ENCODE measurements around the gene ADI1. TPM values are rescaled to one million over a fixed set of nuclear protein-coding genes. Genes with fewer than 3 reads are reported as not detected.

The ADI1 gene
- total and polyA plus RNA-seq, 4 donors: 56.2 to 660 (median 158) TPM

DNA sequence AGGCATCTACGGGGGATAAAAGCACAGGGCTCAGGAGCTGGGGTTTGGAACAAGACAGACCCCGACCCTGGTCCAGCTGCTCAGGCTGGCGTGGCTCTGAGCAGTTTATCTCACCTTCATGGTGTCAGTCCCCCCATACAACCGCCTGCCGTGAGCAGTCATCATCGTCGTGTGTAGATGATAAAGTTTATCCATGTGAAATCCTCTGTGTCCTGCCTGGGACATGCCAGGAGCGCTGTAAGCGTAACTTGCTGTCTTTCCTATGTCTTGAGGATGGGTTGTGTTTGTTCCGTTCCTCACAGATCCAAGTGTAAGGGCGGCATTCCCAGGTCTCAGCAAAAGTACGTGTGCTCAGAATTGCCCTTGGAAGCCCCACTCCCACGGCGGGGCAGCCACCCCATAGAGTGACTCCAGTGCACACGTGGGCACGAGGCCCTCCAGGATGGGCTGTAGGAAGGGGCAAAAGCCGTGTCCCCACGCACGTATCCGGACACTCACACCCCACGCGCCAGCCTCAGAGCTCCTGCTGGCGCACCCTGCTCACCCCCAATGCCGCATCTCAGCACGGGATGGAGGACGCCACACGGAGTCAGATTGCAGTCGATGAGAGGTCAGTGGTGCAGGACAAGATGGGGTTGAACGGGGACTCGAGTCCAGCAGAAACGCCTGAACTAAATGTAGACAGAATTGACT is 50.9 kb downstream of the ADI1 start (continued):
- TF ChIP-seq, protein P1, sequence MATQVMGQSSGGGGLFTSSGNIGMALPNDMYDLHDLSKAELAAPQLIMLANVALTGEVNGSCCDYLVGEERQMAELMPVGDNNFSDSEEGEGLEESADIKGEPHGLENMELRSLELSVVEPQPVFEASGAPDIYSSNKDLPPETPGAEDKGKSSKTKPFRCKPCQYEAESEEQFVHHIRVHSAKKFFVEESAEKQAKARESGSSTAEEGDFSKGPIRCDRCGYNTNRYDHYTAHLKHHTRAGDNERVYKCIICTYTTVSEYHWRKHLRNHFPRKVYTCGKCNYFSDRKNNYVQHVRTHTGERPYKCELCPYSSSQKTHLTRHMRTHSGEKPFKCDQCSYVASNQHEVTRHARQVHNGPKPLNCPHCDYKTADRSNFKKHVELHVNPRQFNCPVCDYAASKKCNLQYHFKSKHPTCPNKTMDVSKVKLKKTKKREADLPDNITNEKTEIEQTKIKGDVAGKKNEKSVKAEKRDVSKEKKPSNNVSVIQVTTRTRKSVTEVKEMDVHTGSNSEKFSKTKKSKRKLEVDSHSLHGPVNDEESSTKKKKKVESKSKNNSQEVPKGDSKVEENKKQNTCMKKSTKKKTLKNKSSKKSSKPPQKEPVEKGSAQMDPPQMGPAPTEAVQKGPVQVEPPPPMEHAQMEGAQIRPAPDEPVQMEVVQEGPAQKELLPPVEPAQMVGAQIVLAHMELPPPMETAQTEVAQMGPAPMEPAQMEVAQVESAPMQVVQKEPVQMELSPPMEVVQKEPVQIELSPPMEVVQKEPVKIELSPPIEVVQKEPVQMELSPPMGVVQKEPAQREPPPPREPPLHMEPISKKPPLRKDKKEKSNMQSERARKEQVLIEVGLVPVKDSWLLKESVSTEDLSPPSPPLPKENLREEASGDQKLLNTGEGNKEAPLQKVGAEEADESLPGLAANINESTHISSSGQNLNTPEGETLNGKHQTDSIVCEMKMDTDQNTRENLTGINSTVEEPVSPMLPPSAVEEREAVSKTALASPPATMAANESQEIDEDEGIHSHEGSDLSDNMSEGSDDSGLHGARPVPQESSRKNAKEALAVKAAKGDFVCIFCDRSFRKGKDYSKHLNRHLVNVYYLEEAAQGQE (IDR thresholded peaks at IDR 0.05): no peak
- TF ChIP-seq YY1 (IDR thresholded peaks at IDR 0.05) (no peak), EGR1 (IDR thresholded peaks at IDR 0.05; ENCODE audit: low read depth in 2 of 2) (no peak), NR2F2 (IDR thresholded peaks at IDR 0.05) (no peak)

- Histone ChIP-seq H3K4me3 (ENCODE audit: low read depth in 1 of 3, low read length in 3 of 3) (no peak overlapping the region), H3K9ac (ENCODE audit: low read depth in 1 of 2, low read length in 2 of 2) (no peak overlapping the region), H3K9me3 (ENCODE audit: control insufficient read depth in 4 of 4, low read length in 3 of 4) (no peaks in the 10 kb centered on the region), H3K27me3 (ENCODE audit: control insufficient read depth in 4 of 4, insufficient read depth in 4 of 4, low read length in 3 of 4) (no peaks in the 10 kb centered on the region), H3K4me1 (ENCODE audit: control insufficient read depth in 4 of 4, insufficient read depth in 4 of 4, low read length in 3 of 4) (no peaks in the 10 kb centered on the region), H3K27ac (ENCODE audit: low read depth in 1 of 2, low read length in 2 of 2) (no peak overlapping the region), H3K36me3 (ENCODE audit: control insufficient read depth in 4 of 4, insufficient read depth in 3 of 4, low read depth in 1 of 4, low read length in 3 of 4) (peaks cover 11 to 54% (median 36%) of the 10 kb centered on the region in 4 donors)
- TF ChIP-seq FOXA2 (IDR thresholded peaks at IDR 0.05): no peak
- no peak for TF ChIP-seq SP1 (IDR thresholded peaks at IDR 0.05)
- no peak for TF ChIP-seq YY1 (IDR thresholded peaks at IDR 0.05)
- TF ChIP-seq, protein P2, sequence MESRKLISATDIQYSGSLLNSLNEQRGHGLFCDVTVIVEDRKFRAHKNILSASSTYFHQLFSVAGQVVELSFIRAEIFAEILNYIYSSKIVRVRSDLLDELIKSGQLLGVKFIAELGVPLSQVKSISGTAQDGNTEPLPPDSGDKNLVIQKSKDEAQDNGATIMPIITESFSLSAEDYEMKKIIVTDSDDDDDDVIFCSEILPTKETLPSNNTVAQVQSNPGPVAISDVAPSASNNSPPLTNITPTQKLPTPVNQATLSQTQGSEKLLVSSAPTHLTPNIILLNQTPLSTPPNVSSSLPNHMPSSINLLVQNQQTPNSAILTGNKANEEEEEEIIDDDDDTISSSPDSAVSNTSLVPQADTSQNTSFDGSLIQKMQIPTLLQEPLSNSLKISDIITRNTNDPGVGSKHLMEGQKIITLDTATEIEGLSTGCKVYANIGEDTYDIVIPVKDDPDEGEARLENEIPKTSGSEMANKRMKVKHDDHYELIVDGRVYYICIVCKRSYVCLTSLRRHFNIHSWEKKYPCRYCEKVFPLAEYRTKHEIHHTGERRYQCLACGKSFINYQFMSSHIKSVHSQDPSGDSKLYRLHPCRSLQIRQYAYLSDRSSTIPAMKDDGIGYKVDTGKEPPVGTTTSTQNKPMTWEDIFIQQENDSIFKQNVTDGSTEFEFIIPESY (IDR thresholded peaks at IDR 0.05): no peak
- TF ChIP-seq CTCF (IDR thresholded peaks at IDR 0.05; ENCODE audit: low read depth, low read length, missing input control): no peak
- no peak for TF ChIP-seq HNF4G (IDR thresholded peaks at IDR 0.05)
- TF ChIP-seq NR2F2 (IDR thresholded peaks at IDR 0.05): no peak
- no peak for TF ChIP-seq ATF3 (IDR thresholded peaks at IDR 0.05)
- TF ChIP-seq, protein P3, sequence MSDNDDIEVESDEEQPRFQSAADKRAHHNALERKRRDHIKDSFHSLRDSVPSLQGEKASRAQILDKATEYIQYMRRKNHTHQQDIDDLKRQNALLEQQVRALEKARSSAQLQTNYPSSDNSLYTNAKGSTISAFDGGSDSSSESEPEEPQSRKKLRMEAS (IDR thresholded peaks at IDR 0.05): no peak
- no peak for TF ChIP-seq HNF4A (conservative IDR thresholded peaks at IDR 0.05)
- no peak for TF ChIP-seq TAF1 (conservative IDR thresholded peaks at IDR 0.05)
- TF ChIP-seq JUND (IDR thresholded peaks at IDR 0.05): no peak
- TF ChIP-seq GABPA (IDR thresholded peaks at IDR 0.05 in 1 of 2, conservative IDR thresholded peaks at IDR 0.05 in 1 of 2): no peak
- no peak for TF ChIP-seq RAD21 (IDR thresholded peaks at IDR 0.05)
- TF ChIP-seq RXRA (IDR thresholded peaks at IDR 0.05): no peak
- TF ChIP-seq EGR1 (IDR thresholded peaks at IDR 0.05; ENCODE audit: low read depth in 2 of 2): no peak
- TF ChIP-seq, protein P1 (IDR thresholded peaks at IDR 0.05): no peak
- DNase-seq (ENCODE audit: low spot score): no peak
- WGBS: 97% methylated on average over 15 of the region's 15 CpGs
These were observed 51.7 kb downstream of the ADI1 start for GRCh38 chr2:3467654-3468053.
